A549 treated with RU486 at 1 μM for 4 hours (cell line): ENCODE data around the gene PDE4D. TPM values are rescaled to one million over a fixed set of nuclear protein-coding genes. Genes with fewer than 3 reads are reported as not detected.

Experiments used
- total RNA-seq: library from RNA; stranded (reverse); fragments of 200-300 nt; extraction: Qiagen RNA extraction; gene quantifications from 5 replicates; pipeline ENCODE4 v1.2.3, GENCODE V29; 2022; ENCODE audit warnings: low read depth

The PDE4D gene
- total RNA-seq = 22.9 to 50.7 TPM (median 46.1 TPM) in 5 replicates

DNA sequence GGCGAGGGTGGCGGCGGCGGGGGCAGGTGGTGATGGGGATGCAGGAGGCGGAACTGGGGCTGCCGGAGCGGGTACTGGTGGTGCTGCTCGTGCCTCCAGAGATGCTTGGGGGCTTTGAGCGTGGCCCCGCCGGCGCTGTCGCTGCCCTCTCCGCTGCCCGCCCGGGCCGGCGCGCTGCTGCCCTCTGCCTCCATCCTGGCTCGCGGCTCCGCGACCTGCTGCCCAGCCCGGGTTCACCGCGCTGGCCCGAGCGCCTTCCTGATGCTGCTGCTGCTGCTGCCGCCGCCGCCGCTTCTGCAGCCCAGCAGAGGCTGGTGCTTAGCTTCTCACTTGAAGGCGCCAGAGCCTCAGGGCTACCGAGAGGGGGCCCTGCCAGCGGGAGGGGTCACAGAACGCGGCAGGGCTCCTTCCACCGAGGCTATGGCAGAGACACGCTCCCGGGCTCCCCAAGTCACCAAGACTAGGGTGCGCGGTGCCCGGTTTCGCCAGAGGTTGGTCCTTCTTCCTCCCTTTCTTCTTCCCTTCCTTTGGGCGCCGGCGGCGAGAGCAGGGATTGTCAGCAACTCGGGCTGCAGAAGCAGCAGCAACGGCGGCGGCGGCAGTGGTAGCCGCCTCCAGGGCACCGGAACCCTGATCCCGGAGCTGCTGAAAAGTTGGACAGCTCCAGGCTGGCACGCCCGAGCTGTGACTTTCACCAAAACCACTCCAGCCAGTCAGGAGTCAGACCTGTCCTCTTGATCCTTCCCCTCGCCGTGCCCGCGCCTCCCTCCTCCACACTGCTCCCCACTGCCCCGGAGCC, at the start of gene PDE4D:
Gene PDE4D, minus strand, starts transcription at position 298 of the 799 bp plus-strand sequence.

